ENCODE results near the gene BPIFB3. TPM values are rescaled to one million over a fixed set of nuclear protein-coding genes. Genes with fewer than 3 reads are reported as not detected.
A peak's percentile ranks its signal among the peaks of the same experiment; 100 is the strongest.
"Not testable (repeated sequence)": the region's sequence is repeated elsewhere in the genome, so short reads cannot be mapped to it uniquely, and the experiment has no call there.

Gene BPIFB3
- total RNA-seq, 1 donor from 2014 or later: not detected

DNA sequence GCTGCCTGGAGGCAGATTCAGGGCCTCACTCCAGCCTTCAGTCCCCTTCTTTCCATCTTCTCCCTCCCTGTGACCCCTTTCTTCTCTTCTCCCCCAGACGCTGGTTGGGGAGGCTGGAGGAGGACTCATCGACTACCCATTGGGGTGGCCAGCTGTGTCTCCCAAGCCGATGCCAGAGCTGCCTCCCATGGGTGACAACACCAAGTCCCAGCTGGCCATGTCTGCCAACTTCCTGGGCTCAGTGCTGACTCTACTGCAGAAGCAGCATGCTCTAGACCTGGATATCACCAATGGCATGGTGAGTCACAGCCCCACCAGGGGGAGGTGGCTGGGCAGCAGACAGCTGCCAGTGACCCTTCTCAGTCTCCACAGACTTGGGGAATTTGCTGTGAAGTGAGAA, 38.7 kb downstream of the BPIFB3 start:
- Mint-ChIP-seq H3K27me3 (peaks cover 34% of the 10 kb centered on the region), H3K4me3 (no peak overlapping the region), H3K4me1 (ENCODE audit: unreplicated experiment) (no peaks in the 10 kb centered on the region), H3K27ac (no peak overlapping the region), H3K36me3 (no peaks in the 10 kb centered on the region), H3K9me3 (no peaks in the 10 kb centered on the region)
- TF ChIP-seq, protein P1, sequence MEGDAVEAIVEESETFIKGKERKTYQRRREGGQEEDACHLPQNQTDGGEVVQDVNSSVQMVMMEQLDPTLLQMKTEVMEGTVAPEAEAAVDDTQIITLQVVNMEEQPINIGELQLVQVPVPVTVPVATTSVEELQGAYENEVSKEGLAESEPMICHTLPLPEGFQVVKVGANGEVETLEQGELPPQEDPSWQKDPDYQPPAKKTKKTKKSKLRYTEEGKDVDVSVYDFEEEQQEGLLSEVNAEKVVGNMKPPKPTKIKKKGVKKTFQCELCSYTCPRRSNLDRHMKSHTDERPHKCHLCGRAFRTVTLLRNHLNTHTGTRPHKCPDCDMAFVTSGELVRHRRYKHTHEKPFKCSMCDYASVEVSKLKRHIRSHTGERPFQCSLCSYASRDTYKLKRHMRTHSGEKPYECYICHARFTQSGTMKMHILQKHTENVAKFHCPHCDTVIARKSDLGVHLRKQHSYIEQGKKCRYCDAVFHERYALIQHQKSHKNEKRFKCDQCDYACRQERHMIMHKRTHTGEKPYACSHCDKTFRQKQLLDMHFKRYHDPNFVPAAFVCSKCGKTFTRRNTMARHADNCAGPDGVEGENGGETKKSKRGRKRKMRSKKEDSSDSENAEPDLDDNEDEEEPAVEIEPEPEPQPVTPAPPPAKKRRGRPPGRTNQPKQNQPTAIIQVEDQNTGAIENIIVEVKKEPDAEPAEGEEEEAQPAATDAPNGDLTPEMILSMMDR (conservative IDR thresholded peaks at IDR 0.05): no peak
- no peak for DNase-seq (ENCODE audit: extremely low spot score, unreplicated experiment)

GRCh38 chr20:33093074-33093473, 39.4 kb downstream of the BPIFB3 start:
- H3K27ac Mint-ChIP-seq: no peak overlapping the region

DNA sequence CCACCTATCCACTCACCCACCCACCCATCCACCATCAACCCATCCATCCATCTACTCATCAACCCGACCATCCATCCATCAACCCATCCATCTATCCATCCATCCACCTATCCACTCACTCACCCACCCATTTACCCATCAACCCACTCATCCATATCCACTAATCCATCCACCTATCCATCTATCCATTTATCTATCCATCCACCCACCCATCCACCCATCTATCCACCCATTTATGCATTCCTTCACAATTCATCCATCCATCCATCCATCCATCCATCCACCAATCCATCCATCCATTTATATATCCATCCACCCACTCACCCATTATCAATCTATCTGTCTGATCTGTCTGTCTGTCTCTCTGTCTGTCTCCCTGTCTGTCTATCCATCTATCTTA, 39.9 kb downstream of the BPIFB3 start:
- Mint-ChIP-seq H3K27me3 (peaks cover 29% of the 10 kb centered on the region), H3K4me3 (no peak overlapping the region), H3K36me3 (no peaks in the 10 kb centered on the region), H3K9me3 (no peaks in the 10 kb centered on the region), H3K4me1 (ENCODE audit: unreplicated experiment) (no peaks in the 10 kb centered on the region), H3K27ac (no peak overlapping the region)
- no peak for DNase-seq (ENCODE audit: extremely low spot score, unreplicated experiment)
- TF ChIP-seq, protein P1 (conservative IDR thresholded peaks at IDR 0.05): no peak

More at GRCh38 chr20:33093074-33093473, 39.4 kb downstream of the BPIFB3 start:
- H3K4me3 Mint-ChIP-seq: no peak overlapping the region
- H3K4me1 Mint-ChIP-seq (ENCODE audit: unreplicated experiment): no peaks in the 10 kb centered on the region
- H3K36me3 Mint-ChIP-seq: no peaks in the 10 kb centered on the region
- TF ChIP-seq, protein P1 (conservative IDR thresholded peaks at IDR 0.05): no peak
- H3K27me3 Mint-ChIP-seq: peaks cover 32% of the 10 kb centered on the region
- H3K9me3 Mint-ChIP-seq: no peaks in the 10 kb centered on the region
- DNase-seq (ENCODE audit: extremely low spot score, unreplicated experiment): no peak

DNA sequence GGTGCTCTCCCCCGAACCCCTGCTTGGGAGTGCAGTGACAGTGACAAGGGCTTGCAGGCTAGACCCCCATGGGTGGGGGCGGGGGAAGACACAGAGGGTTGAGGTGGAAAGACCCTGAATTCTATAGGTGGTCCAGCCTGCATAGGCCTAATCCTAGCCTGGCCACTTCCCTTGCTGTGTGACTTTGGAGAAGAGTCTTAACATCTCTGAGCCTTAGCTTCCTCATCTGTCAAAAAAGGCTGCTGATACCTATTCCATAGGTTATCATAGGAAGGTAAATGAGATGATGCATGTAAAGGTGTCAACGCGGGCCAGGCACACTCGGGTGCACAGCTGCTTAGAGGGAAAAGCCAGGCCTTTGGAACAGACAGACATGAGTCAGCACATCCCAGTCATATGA, 41.5 kb downstream of the BPIFB3 start:
- Mint-ChIP-seq H3K27ac (no peak overlapping the region), H3K4me1 (ENCODE audit: unreplicated experiment) (no peaks in the 10 kb centered on the region), H3K36me3 (no peaks in the 10 kb centered on the region), H3K9me3 (no peaks in the 10 kb centered on the region), H3K27me3 (peaks cover 45% of the 10 kb centered on the region), H3K4me3 (no peak overlapping the region)
- TF ChIP-seq, protein P1 (conservative IDR thresholded peaks at IDR 0.05): no peak
- DNase-seq (ENCODE audit: extremely low spot score, unreplicated experiment): no peak

DNA sequence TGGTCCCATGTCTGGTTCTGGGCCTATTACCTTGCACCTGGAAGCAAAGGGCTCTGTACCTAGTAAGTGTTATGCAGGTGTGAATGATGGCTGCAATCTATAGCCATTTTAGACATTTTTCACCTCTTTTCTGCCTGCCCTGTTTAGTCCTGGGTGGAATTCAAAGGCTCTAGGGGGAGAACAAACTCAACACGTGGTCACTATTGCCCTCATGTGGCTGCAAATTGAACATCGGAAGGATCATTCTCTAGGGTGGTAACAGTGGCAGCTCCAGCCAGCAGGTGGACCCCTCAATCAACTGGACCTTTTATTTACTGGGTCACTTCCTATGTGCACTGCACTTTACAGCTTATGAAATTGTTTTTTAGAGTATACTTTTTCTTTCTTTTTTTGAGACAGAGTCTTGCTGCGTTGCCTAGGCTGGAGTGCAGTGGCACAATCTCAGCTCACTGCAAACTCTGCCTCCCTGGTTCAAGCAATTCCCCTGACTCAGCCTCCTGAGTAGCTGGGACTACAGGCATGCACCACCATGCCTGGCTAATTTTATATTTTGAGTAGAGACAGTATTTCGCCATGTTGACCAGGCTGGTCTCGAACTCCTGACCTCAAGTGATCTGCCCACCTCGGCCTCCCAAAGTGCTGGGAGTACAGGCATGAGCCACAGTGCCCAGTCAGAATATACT, 42.3 kb downstream of the BPIFB3 start:
- not testable (repeated sequence) for H3K4me3 Mint-ChIP-seq; H3K4me1 Mint-ChIP-seq (ENCODE audit: unreplicated experiment); DNase-seq (ENCODE audit: extremely low spot score, unreplicated experiment); H3K36me3 Mint-ChIP-seq; H3K27ac Mint-ChIP-seq; H3K9me3 Mint-ChIP-seq
- TF ChIP-seq, protein P1 (conservative IDR thresholded peaks at IDR 0.05): peak; percentile 99
- peaks cover 46% of the 10 kb centered on the region for H3K27me3 Mint-ChIP-seq
